GM12891 (cell line): ENCODE results near the gene FKBP15.

Source experiments
- PAX5 ChIP-seq: IDR thresholded peaks from 2 replicates; pipeline ENCODE4 v1.6.1; 2011; ENCODE audit warnings: low read length, moderate library complexity, mild to moderate bottlenecking; ENCODE audit not compliant: insufficient read depth, severe bottlenecking
- POLR2A ChIP-seq: IDR thresholded peaks from 2 replicates; pipeline ENCODE4 v1.6.1; 2011; ENCODE audit warnings: low read depth, low read length, control low read depth
- POLR2AphosphoS5 ChIP-seq: IDR thresholded peaks from 2 replicates; pipeline ENCODE4 v1.6.1; 2011; ENCODE audit warnings: low read depth, low read length, control low read depth
- POU2F2 ChIP-seq: IDR thresholded peaks from 2 replicates; pipeline ENCODE4 v1.6.1; 2011; ENCODE audit warnings: low read depth, mild to moderate bottlenecking, control low read depth, low read length, moderate library complexity
- TAF1 ChIP-seq: IDR thresholded peaks from 2 replicates; pipeline ENCODE4 v1.6.1; 2011; ENCODE audit warnings: low read depth, low read length, control low read depth

DNA sequence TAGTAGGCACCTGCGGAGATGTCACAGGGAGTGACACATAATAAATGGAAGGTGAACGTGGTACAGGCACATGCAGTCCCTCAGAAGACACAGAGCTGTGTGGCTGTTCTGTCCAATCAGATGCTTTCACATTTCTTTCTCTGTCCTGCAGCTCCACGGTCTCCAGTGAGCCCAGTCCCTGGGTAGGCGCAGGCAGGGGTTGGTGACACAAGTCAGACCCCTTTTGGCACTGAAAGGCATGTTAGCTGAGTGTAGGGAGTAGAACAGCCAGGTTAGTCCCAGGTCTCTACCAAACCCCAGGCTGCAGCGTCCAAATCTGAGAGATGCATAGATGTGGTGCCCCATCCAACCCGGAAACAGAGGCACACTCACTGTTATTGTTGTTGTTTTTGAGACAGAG, 67.5 kb downstream of the FKBP15 start:
- no peak for TF ChIP-seq POLR2A
- no peak for TF ChIP-seq POU2F2
- no peak for TF ChIP-seq POLR2AphosphoS5
- TF ChIP-seq TAF1, result no peak
- TF ChIP-seq PAX5, result no peak
